SK-N-MC (cell line): ENCODE data around the gene SLCO3A1.

Experiments
- DNase-seq: peaks from one replicate; pipeline ENCODE4 v3.0.0-alpha.2; 2011; ENCODE audit warnings: low read depth, low spot score
- H3K27ac ChIP-seq: fragments of 200-600 bp; sonication (generic); 2 replicates; pipeline ENCODE4 v1.5.1; 2016; ENCODE audit warnings: mixed run types
- H3K36me3 ChIP-seq: fragments of 200-600 bp; sonication (generic); 2 replicates; pipeline ENCODE4 v1.6.1; 2017; ENCODE audit warnings: antibody characterized with exemption, low read length, mixed read lengths; ENCODE audit not compliant: insufficient read depth
- H3K4me3 ChIP-seq: fragments of 200-600 bp; sonication (generic); 2 replicates; pipeline ENCODE4 v1.5.1; 2016
- H3K9ac ChIP-seq: fragments of 200-600 bp; sonication (generic); 2 replicates; pipeline ENCODE4 v1.8.0; 2017; ENCODE audit warnings: mixed run types, mixed read lengths; ENCODE audit not compliant: insufficient read length
- H3K9me3 ChIP-seq: fragments of 200-600 bp; sonication (generic); 2 replicates; pipeline ENCODE4 v1.6.1; 2017; ENCODE audit warnings: low read depth, mild to moderate bottlenecking, antibody characterized with exemption, low read length, moderate library complexity, mixed read lengths
- EZH2 ChIP-seq: fragments of 200-600 bp; sonication (generic); IDR thresholded peaks from one replicate; pipeline ENCODE4 v1.6.1; 2017; ENCODE audit warnings: antibody characterized with exemption
- FOXP2 ChIP-seq: optimal IDR thresholded peaks from 2 replicates; pipeline ENCODE3; 2011; ENCODE audit warnings: mild to moderate bottlenecking, moderate library complexity; ENCODE audit not compliant: insufficient read depth; ENCODE audit errors: extremely low read length, control extremely low read depth
- POLR2AphosphoS5 ChIP-seq: IDR thresholded peaks from 2 replicates; pipeline ENCODE4 v1.6.1; 2012; ENCODE audit warnings: mild to moderate bottlenecking, low read depth, low read length, borderline replicate concordance

The SLCO3A1 gene

GRCh38 chr15:92142242-92143232, 289.0 kb downstream of the SLCO3A1 start:
- TF ChIP-seq EZH2 (no peak), FOXP2 (no peak), POLR2AphosphoS5 (no peak)
- H3K9ac ChIP-seq: no peak overlapping the region
- no peaks in the 10 kb centered on the region for H3K9me3 ChIP-seq
- no peak overlapping the region for H3K4me3 ChIP-seq
- no peak overlapping the region for H3K27ac ChIP-seq
- no peaks in the 10 kb centered on the region for H3K36me3 ChIP-seq
- no peak for DNase-seq

GRCh38 chr15:92143765-92144164, 290.3 kb downstream of the SLCO3A1 start:
- Histone ChIP-seq H3K9ac (no peak overlapping the region), H3K9me3 (no peaks in the 10 kb centered on the region), H3K36me3 (no peaks in the 10 kb centered on the region), H3K27ac (no peak overlapping the region), H3K4me3 (no peak overlapping the region)
- no peak for DNase-seq
- TF ChIP-seq EZH2: no peak

- H3K36me3 ChIP-seq: no peaks in the 10 kb centered on the region
- no peak overlapping the region for H3K9ac ChIP-seq
- H3K27ac ChIP-seq: no peak overlapping the region
- peak overlapping the region; percentile 26 for H3K4me3 ChIP-seq
- DNase-seq: no peak
- TF ChIP-seq POLR2AphosphoS5 (no peak), EZH2 (no peak), FOXP2 (no peak)
- H3K9me3 ChIP-seq: no peaks in the 10 kb centered on the region
These were observed 293.1 kb downstream of the SLCO3A1 start for GRCh38 chr15:92146511-92147150.

GRCh38 chr15:92149029-92149428, 295.5 kb downstream of the SLCO3A1 start:
- Histone ChIP-seq H3K36me3 (no peaks in the 10 kb centered on the region), H3K9ac (no peak overlapping the region), H3K9me3 (no peaks in the 10 kb centered on the region), H3K4me3 (peak overlapping the region; percentile 35), H3K27ac (peak overlapping the region; percentile 63)
- no peak for DNase-seq
- TF ChIP-seq POLR2AphosphoS5: no peak

GRCh38 chr15:92149465-92149864, 296.0 kb downstream of the SLCO3A1 start:
- no peak for DNase-seq

GRCh38 chr15:92151168-92151567, 297.7 kb downstream of the SLCO3A1 start:
- no peak for DNase-seq
- no peak for TF ChIP-seq EZH2
- TF ChIP-seq FOXP2: no peak
- TF ChIP-seq POLR2AphosphoS5: no peak
- Histone ChIP-seq H3K27ac (no peak overlapping the region), H3K9me3 (no peaks in the 10 kb centered on the region), H3K36me3 (no peaks in the 10 kb centered on the region), H3K4me3 (no peak overlapping the region), H3K9ac (no peak overlapping the region)

More at GRCh38 chr15:92149465-92149864, 296.0 kb downstream of the SLCO3A1 start:
- Histone ChIP-seq H3K27ac (no peak overlapping the region), H3K4me3 (peak overlapping the region; percentile 35), H3K9ac (no peak overlapping the region), H3K9me3 (no peaks in the 10 kb centered on the region), H3K36me3 (no peaks in the 10 kb centered on the region)
- no peak for TF ChIP-seq FOXP2
- no peak for TF ChIP-seq EZH2
- TF ChIP-seq POLR2AphosphoS5: no peak

- H3K36me3 ChIP-seq: no peaks in the 10 kb centered on the region
- DNase-seq: no peak
- TF ChIP-seq EZH2: no peak
- H3K27ac ChIP-seq: no peak overlapping the region
- H3K4me3 ChIP-seq: no peak overlapping the region
- H3K9ac ChIP-seq: no peak overlapping the region
- no peaks in the 10 kb centered on the region for H3K9me3 ChIP-seq
These were observed 298.2 kb downstream of the SLCO3A1 start for GRCh38 chr15:92151741-92152140.

GRCh38 chr15:92152983-92153382, 299.5 kb downstream of the SLCO3A1 start:
- DNase-seq: no peak
- Histone ChIP-seq H3K4me3 (no peak overlapping the region), H3K9me3 (no peaks in the 10 kb centered on the region), H3K27ac (no peak overlapping the region), H3K36me3 (no peaks in the 10 kb centered on the region), H3K9ac (no peak overlapping the region)
- TF ChIP-seq FOXP2 (no peak), POLR2AphosphoS5 (no peak), EZH2 (no peak)
